GM11168 (cell line): ENCODE measurements around the gene SLC8A1.

ENCODE experiments used
- in situ Hi-C: fragments of 300-500 bp; cut with MboI; formaldehyde crosslinking; loops from one replicate; pipeline ENCODE4 v1.12.0; 2022; ENCODE audit warnings: low sequenced_read_pairs; ENCODE audit not compliant: unreplicated experiment

Gene SLC8A1

GRCh38 chr2:40363231-40363630 is 88.7 kb downstream of the SLC8A1 start:
- in situ Hi-C loops, result no loop called here

- in situ Hi-C loops, result no loop called here
These were observed 90.4 kb downstream of the SLC8A1 start for GRCh38 chr2:40361478-40361877.

GRCh38 chr2:40360652-40361051 is 91.2 kb downstream of the SLC8A1 start:
- in situ Hi-C loops, result no loop called here

GRCh38 chr2:40359811-40360210 is 92.1 kb downstream of the SLC8A1 start:
- in situ Hi-C loops, result no loop called here

GRCh38 chr2:40358783-40359182 is 93.1 kb downstream of the SLC8A1 start:
- in situ Hi-C loops, result no loop called here

- in situ Hi-C loops, result no loop called here
These were observed 94.2 kb downstream of the SLC8A1 start for GRCh38 chr2:40357667-40358066.

- in situ Hi-C loops, result no loop called here
These were observed 96.4 kb downstream of the SLC8A1 start for GRCh38 chr2:40355451-40355850.

- in situ Hi-C loops, result no loop called here
These were observed 98.7 kb downstream of the SLC8A1 start for GRCh38 chr2:40353231-40353630.

GRCh38 chr2:40352703-40353099 is 99.2 kb downstream of the SLC8A1 start:
- in situ Hi-C loops, result no loop called here

- in situ Hi-C loops, result no loop called here
These were observed 99.7 kb downstream of the SLC8A1 start for GRCh38 chr2:40352041-40352702.

GRCh38 chr2:40348665-40349064 is 103.2 kb downstream of the SLC8A1 start:
- in situ Hi-C loops, result no loop called here

GRCh38 chr2:40348038-40348437 is 103.9 kb downstream of the SLC8A1 start:
- in situ Hi-C loops, result no loop called here

- in situ Hi-C loops, result no loop called here
These were observed 105.1 kb downstream of the SLC8A1 start for GRCh38 chr2:40346535-40347354.

- in situ Hi-C loops, result no loop called here
These were observed 107.5 kb downstream of the SLC8A1 start for GRCh38 chr2:40344364-40344763.

- in situ Hi-C loops, result no loop called here
These were observed 108.0 kb downstream of the SLC8A1 start for GRCh38 chr2:40343902-40344301.

GRCh38 chr2:40341198-40341597 is 110.7 kb downstream of the SLC8A1 start:
- in situ Hi-C loops, result no loop called here

GRCh38 chr2:40339026-40339425 is 112.9 kb downstream of the SLC8A1 start:
- in situ Hi-C loops, result no loop called here

- in situ Hi-C loops, result no loop called here
These were observed 119.6 kb downstream of the SLC8A1 start for GRCh38 chr2:40332191-40332826.

GRCh38 chr2:40330096-40330495 is 121.8 kb downstream of the SLC8A1 start:
- in situ Hi-C loops, result no loop called here

- in situ Hi-C loops, result no loop called here
These were observed 122.2 kb downstream of the SLC8A1 start for GRCh38 chr2:40329739-40330030.

GRCh38 chr2:40325116-40325515 is 126.8 kb downstream of the SLC8A1 start:
- in situ Hi-C loops, result no loop called here
